ENCODE results near the gene CLCN6. TPM values are rescaled to one million over a fixed set of nuclear protein-coding genes. Genes with fewer than 3 reads are reported as not detected.

The CLCN6 gene
- total RNA-seq, 1 experiment from 2014 or later = 6.1 TPM

DNA sequence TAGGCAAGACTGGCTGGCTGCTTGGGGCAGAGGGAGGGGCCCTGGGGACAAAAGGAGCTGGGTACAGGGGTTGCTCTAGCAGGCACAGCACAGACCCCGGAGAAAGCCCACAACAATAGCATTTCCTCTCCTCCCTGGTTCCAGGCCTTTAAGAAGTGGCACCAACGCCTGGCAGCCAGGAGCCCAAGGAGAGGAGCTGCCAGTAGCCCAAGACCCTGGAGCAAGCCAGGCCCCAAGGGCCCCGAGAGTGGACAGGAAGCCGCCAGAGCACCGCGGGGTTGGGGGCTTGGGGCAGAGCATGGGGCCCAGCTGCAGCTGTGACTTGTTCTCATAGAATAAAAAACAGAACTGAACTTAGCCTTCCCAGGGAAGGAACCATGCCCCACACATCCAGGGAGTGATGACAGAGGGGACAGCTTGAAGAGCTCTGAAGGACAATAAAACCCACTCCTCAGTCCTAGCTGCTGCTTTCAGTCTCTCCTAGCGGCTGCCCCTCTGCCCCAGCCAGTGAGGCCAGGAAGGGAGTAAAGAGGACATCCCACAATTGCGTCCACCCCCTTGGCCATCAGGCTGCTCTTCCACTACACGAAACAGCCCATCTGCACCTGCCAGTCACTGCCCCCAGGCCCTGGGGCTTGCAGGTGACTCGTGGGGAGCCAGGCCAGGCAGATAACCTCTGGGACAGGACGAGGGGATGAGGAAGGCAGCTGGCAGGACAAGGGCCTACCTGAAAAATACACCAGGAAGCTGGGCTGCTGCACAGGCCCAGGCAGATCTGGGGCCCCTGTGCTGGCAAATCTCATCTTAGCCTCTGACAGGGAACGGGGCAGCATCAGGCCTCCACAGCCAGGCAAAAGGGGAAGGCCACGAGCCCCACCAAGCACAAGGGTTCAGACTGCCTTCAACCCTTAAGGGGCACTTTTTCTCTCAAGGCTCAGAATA, 16.6 kb upstream of the CLCN6 start:
- Histone ChIP-seq H4K20me1 (ENCODE audit: low read length) (no peaks in the 10 kb centered on the region), H3F3A (ENCODE audit: low read length, unreplicated experiment) (no peaks in the 10 kb centered on the region), H3K4me3 (ENCODE audit: low read length) (no peak overlapping the region), H3K9me2 (replicated peaks; ENCODE audit: low read length) (no peaks in the 10 kb centered on the region), H3K79me2 (ENCODE audit: low read length) (no peaks in the 10 kb centered on the region), H3K36me3 (ENCODE audit: low read depth, low read length) (no peaks in the 10 kb centered on the region), H3K9me3 (ENCODE audit: low read length) (no peaks in the 10 kb centered on the region), H3K27me3 (ENCODE audit: low read length) (no peaks in the 10 kb centered on the region), H2AFZ (ENCODE audit: low read length) (no peak overlapping the region), H3K4me2 (ENCODE audit: low read length) (no peak overlapping the region), H3K27ac (ENCODE audit: low read length) (0 out of 2 replicates have a peak overlapping the region, but pooled peaks have one; percentile 82), H3K9ac (ENCODE audit: low read length) (peak overlapping the region; percentile 59; the same call in 1 of the 2 replicates), H3K4me1 (ENCODE audit: insufficient read depth, low read length) (peaks cover 28% of the 10 kb centered on the region)
- no peak for DNase-seq
- ATAC-seq = no peak
- ChIA-PET CTCF (no interaction called here), POLR2A (ENCODE audit: unreplicated experiment) (no interaction called here)
- intact Hi-C loops (cut with micrococcal nuclease) = no loop called here
- BruUV-seq (replicated peaks) = no TSS peak
- TF ChIP-seq EZH2phosphoT487 (IDR thresholded peaks at IDR 0.05; ENCODE audit: borderline replicate concordance, low read length) (no peak), EZH2 (IDR thresholded peaks at IDR 0.05; ENCODE audit: low read length, unreplicated experiment) (no peak)
- TF ChIP-seq, protein P1, sequence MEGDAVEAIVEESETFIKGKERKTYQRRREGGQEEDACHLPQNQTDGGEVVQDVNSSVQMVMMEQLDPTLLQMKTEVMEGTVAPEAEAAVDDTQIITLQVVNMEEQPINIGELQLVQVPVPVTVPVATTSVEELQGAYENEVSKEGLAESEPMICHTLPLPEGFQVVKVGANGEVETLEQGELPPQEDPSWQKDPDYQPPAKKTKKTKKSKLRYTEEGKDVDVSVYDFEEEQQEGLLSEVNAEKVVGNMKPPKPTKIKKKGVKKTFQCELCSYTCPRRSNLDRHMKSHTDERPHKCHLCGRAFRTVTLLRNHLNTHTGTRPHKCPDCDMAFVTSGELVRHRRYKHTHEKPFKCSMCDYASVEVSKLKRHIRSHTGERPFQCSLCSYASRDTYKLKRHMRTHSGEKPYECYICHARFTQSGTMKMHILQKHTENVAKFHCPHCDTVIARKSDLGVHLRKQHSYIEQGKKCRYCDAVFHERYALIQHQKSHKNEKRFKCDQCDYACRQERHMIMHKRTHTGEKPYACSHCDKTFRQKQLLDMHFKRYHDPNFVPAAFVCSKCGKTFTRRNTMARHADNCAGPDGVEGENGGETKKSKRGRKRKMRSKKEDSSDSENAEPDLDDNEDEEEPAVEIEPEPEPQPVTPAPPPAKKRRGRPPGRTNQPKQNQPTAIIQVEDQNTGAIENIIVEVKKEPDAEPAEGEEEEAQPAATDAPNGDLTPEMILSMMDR (conservative IDR thresholded peaks at IDR 0.05; ENCODE audit: low read depth, low read length) = no peak

- intact Hi-C loops (cut with micrococcal nuclease) = no loop called here
- Histone ChIP-seq H3K79me2 (ENCODE audit: low read length) (no peaks in the 10 kb centered on the region), H3K36me3 (ENCODE audit: low read depth, low read length) (no peaks in the 10 kb centered on the region), H3K9ac (ENCODE audit: low read length) (peak overlapping the region; percentile 59), H3K27ac (ENCODE audit: low read length) (peak overlapping the region; percentile 82), H3K4me2 (ENCODE audit: low read length) (peak overlapping the region; percentile 53), H3K9me3 (ENCODE audit: low read length) (no peaks in the 10 kb centered on the region), H2AFZ (ENCODE audit: low read length) (no peak overlapping the region), H3K4me3 (ENCODE audit: low read length) (no peak overlapping the region), H3K9me2 (replicated peaks; ENCODE audit: low read length) (no peaks in the 10 kb centered on the region), H3F3A (ENCODE audit: low read length, unreplicated experiment) (no peaks in the 10 kb centered on the region), H3K27me3 (ENCODE audit: low read length) (no peaks in the 10 kb centered on the region), H3K4me1 (ENCODE audit: insufficient read depth, low read length) (peaks cover 28% of the 10 kb centered on the region), H4K20me1 (ENCODE audit: low read length) (no peaks in the 10 kb centered on the region)
- no peak for DNase-seq
- POLR2A ChIA-PET (ENCODE audit: unreplicated experiment) = interaction anchor here (1.0 kb wide), 1 partner anchor 13 kb away, joined by 15 read pairs; no protein-coding TSS in a partner anchor
- no peak for TF ChIP-seq EZH2phosphoT487 (IDR thresholded peaks at IDR 0.05; ENCODE audit: borderline replicate concordance, low read length)
- TF ChIP-seq EZH2 (IDR thresholded peaks at IDR 0.05; ENCODE audit: low read length, unreplicated experiment) = no peak
- TF ChIP-seq, protein P1 (conservative IDR thresholded peaks at IDR 0.05; ENCODE audit: low read depth, low read length) = no peak
- ATAC-seq = no peak
- CTCF ChIA-PET = no interaction called here
- TSS peak; percentile 61 for BruUV-seq (replicated peaks)
Observed at GRCh38 chr1:11790101-11790879, 15.7 kb upstream of the CLCN6 start.

Measured in PC-3 (cell line).